ENCODE results near the gene MT1F. TPM values are rescaled to one million over a fixed set of nuclear protein-coding genes. Genes with fewer than 3 reads are reported as not detected.
A peak's percentile ranks its signal among the peaks of the same experiment; 100 is the strongest.

Gene MT1F
- 1 to 10 TPM; 7.0 to 7.1 TPM for total RNA-seq

- POLR2A ChIA-PET: interaction anchor here (0.6 to 1.2 kb wide), 3 partner anchors 14 to 32 kb away, joined by 3 to 5 read pairs (median 3); partner anchors contain the start of genes MT1E and MT1X
- peak; percentile 85 for ATAC-seq
- no peaks in the 10 kb centered on the region for H3K36me3 Mint-ChIP-seq (ENCODE audit: low read depth)
- peak within 1 kb of the TSS; percentile 79 for H3K4me3 Mint-ChIP-seq
- intact Hi-C loops (cut with DNase I, micrococcal nuclease): loop anchor here (1.0 to 2.0 kb wide), 7 partner anchors 14 to 80 kb away; partner anchors contain the start of genes MT1X (in 2 of the 2), MT2A (in 2 of the 2) and MT1E (in 1 of the 2)
- DNase-seq: peak; percentile 84
- CTCF ChIA-PET: interaction anchor here (0.9 kb wide), 1 partner anchor 81 kb away, joined by 3 read pairs; no protein-coding TSS in a partner anchor
- peak within 1 kb of the TSS; percentile 76 for H3K27ac Mint-ChIP-seq
- H3K4me1 Mint-ChIP-seq: peaks cover 16% of the 10 kb centered on the region
- H3K9me3 Mint-ChIP-seq (ENCODE audit: low read depth): no peaks in the 10 kb centered on the region
- H3K27me3 Mint-ChIP-seq: peaks cover 2% of the 10 kb centered on the region
These were observed at the start of gene MT1F for GRCh38 chr16:56657555-56658326. Gene MT1F, plus strand, starts transcription at chr16:56657959. Its CDS starts 100 bp downstream, at chr16:56658059.

GRCh38 chr16:56608043-56608875 is 49.5 kb upstream of the MT1F start, which contains the start of gene MT2A:
Gene MT2A, plus strand, starts transcription at chr16:56608584. Its CDS starts 72 bp downstream, at chr16:56608656.
- H3K36me3 Mint-ChIP-seq (ENCODE audit: low read depth): peaks cover 7% of the 10 kb centered on the region
- peaks cover 56% of the 10 kb centered on the region for H3K4me1 Mint-ChIP-seq
- ChIA-PET POLR2A (interaction anchor here (0.6 to 3.7 kb wide), 9 partner anchors 9 to 75 kb away, joined by 3 to 31 read pairs (median 4); partner anchors contain the start of genes MT1E, MT1H and MT1X), CTCF (interaction anchor here (1.0 to 1.7 kb wide), 4 partner anchors 10 to 94 kb away, joined by 3 to 9 read pairs (median 4); partner anchors contain the start of gene MT1E)
- DNase-seq (peak; percentile 97), ATAC-seq (peak; percentile 66)
- H3K27me3 Mint-ChIP-seq: no peaks in the 10 kb centered on the region
- H3K9me3 Mint-ChIP-seq (ENCODE audit: low read depth): no peaks in the 10 kb centered on the region
- H3K27ac Mint-ChIP-seq: peak within 1 kb of the TSS; percentile 98
- H3K4me3 Mint-ChIP-seq: peak within 1 kb of the TSS; percentile 97
- intact Hi-C loops (cut with DNase I, micrococcal nuclease): loop anchor here (1.0 to 10.0 kb wide), 11 partner anchors 17 to 927 kb away; partner anchors contain the start of genes MT1F (in 2 of the 2), MT1X (in 2 of the 2), CCDC102A (in 1 of the 2) and HERPUD1 (in 1 of the 2)

- Mint-ChIP-seq H3K9me3 (ENCODE audit: low read depth) (no peaks in the 10 kb centered on the region), H3K27me3 (no peaks in the 10 kb centered on the region), H3K36me3 (ENCODE audit: low read depth) (peaks cover 7% of the 10 kb centered on the region), H3K4me1 (peaks cover 63% of the 10 kb centered on the region), H3K27ac (peak overlapping the region; percentile 98), H3K4me3 (peak overlapping the region; percentile 97)
- peak; percentile 45 for DNase-seq
- POLR2A ChIA-PET: interaction anchor here (0.9 to 3.7 kb wide), 7 partner anchors 9 to 74 kb away, joined by 3 to 31 read pairs (median 5); partner anchors contain the start of genes MT1E and MT1X
- CTCF ChIA-PET: interaction anchor here (0.6 to 1.7 kb wide), 5 partner anchors 9 to 93 kb away, joined by 3 to 9 read pairs (median 4); partner anchors contain the start of gene MT1E
- intact Hi-C loops (cut with DNase I, micrococcal nuclease): loop anchor here (1.0 to 10.0 kb wide), 11 partner anchors 16 to 926 kb away; partner anchors contain the start of genes MT1E (in 2 of the 2), MT1F (in 2 of the 2), MT1X (in 2 of the 2) and CCDC102A (in 1 of the 2)
- ATAC-seq: no peak
These were observed 48.8 kb upstream of the MT1F start for GRCh38 chr16:56608876-56609462.

GRCh38 chr16:56609463-56609921 is 48.3 kb upstream of the MT1F start:
- H3K4me1 Mint-ChIP-seq: peaks cover 68% of the 10 kb centered on the region
- peak; percentile 25 for ATAC-seq

GRCh38 chr16:56610017-56610608 is 47.6 kb upstream of the MT1F start:
- peak; percentile 93 for DNase-seq
- peak overlapping the region; percentile 97 for H3K4me3 Mint-ChIP-seq
- intact Hi-C loops (cut with DNase I, micrococcal nuclease): loop anchor here (1.0 to 10.0 kb wide), 6 partner anchors 327 to 992 kb away; partner anchors contain the start of genes NLRC5 (in 1 of the 2), PSME3IP1 (in 1 of the 2) and RSPRY1 (in 1 of the 2)
- CTCF ChIA-PET: interaction anchor here (0.7 to 1.9 kb wide), 4 partner anchors 8 to 92 kb away, joined by 3 to 5 read pairs (median 4); no protein-coding TSS in a partner anchor
- H3K4me1 Mint-ChIP-seq: peaks cover 74% of the 10 kb centered on the region
- H3K27me3 Mint-ChIP-seq: no peaks in the 10 kb centered on the region
- peaks cover 7% of the 10 kb centered on the region for H3K36me3 Mint-ChIP-seq (ENCODE audit: low read depth)
- POLR2A ChIA-PET: interaction anchor here (0.6 to 3.7 kb wide), 4 partner anchors 16 to 601 kb away, joined by 4 to 31 read pairs (median 6); partner anchors contain the start of genes MT1E and MT1X
- H3K9me3 Mint-ChIP-seq (ENCODE audit: low read depth): no peaks in the 10 kb centered on the region
- peak overlapping the region; percentile 98 for H3K27ac Mint-ChIP-seq
- peak; percentile 60 for ATAC-seq

More at GRCh38 chr16:56609463-56609921, 48.3 kb upstream of the MT1F start:
- H3K9me3 Mint-ChIP-seq (ENCODE audit: low read depth): no peaks in the 10 kb centered on the region
- H3K27me3 Mint-ChIP-seq: no peaks in the 10 kb centered on the region
- H3K27ac Mint-ChIP-seq: peak overlapping the region; percentile 98
- peak overlapping the region; percentile 97 for H3K4me3 Mint-ChIP-seq
- ChIA-PET CTCF (interaction anchor here (0.6 to 1.0 kb wide), 2 partner anchors 9 to 15 kb away, joined by 3 to 4 read pairs; no protein-coding TSS in a partner anchor), POLR2A (interaction anchor here (1.6 to 3.7 kb wide), 2 partner anchors 17 to 73 kb away, joined by 7 to 31 read pairs; partner anchors contain the start of genes MT1E and MT1X)
- H3K36me3 Mint-ChIP-seq (ENCODE audit: low read depth): peaks cover 7% of the 10 kb centered on the region
- peak; percentile 91 for DNase-seq
- intact Hi-C loops (cut with DNase I, micrococcal nuclease): loop anchor here (1.0 to 10.0 kb wide), 6 partner anchors 16 to 925 kb away; partner anchors contain the start of genes CCDC102A (in 1 of the 2), HERPUD1 (in 1 of the 2), MT1E (in 1 of the 2) and NUDT21 (in 1 of the 2)

- ChIA-PET CTCF (interaction anchor here (0.7 to 1.9 kb wide), 4 partner anchors 10 to 91 kb away, joined by 3 to 5 read pairs (median 3); no protein-coding TSS in a partner anchor), POLR2A (interaction anchor here (0.6 to 3.7 kb wide), 4 partner anchors 16 to 600 kb away, joined by 4 to 31 read pairs (median 6); partner anchors contain the start of genes MT1E and MT1X)
- ATAC-seq: peak; percentile 23
- no peak for DNase-seq
- H3K36me3 Mint-ChIP-seq (ENCODE audit: low read depth): peaks cover 7% of the 10 kb centered on the region
- intact Hi-C loops (cut with DNase I, micrococcal nuclease): loop anchor here (1.0 to 10.0 kb wide), 6 partner anchors 327 to 992 kb away; partner anchors contain the start of genes NLRC5 (in 1 of the 2), PSME3IP1 (in 1 of the 2) and RSPRY1 (in 1 of the 2)
- H3K27me3 Mint-ChIP-seq: no peaks in the 10 kb centered on the region
- H3K27ac Mint-ChIP-seq: peak overlapping the region; percentile 98
- H3K4me1 Mint-ChIP-seq: peaks cover 80% of the 10 kb centered on the region
- H3K9me3 Mint-ChIP-seq (ENCODE audit: low read depth): no peaks in the 10 kb centered on the region
- peak overlapping the region; percentile 97 for H3K4me3 Mint-ChIP-seq
These were observed 47.1 kb upstream of the MT1F start for GRCh38 chr16:56610609-56611111.

- Mint-ChIP-seq H3K4me3 (no peak overlapping the region), H3K4me1 (peaks cover 75% of the 10 kb centered on the region), H3K9me3 (ENCODE audit: low read depth) (no peaks in the 10 kb centered on the region), H3K27me3 (no peaks in the 10 kb centered on the region), H3K36me3 (ENCODE audit: low read depth) (peaks cover 7% of the 10 kb centered on the region), H3K27ac (peak overlapping the region; percentile 98)
- ATAC-seq (no peak), DNase-seq (peak; percentile 45)
- CTCF ChIA-PET: interaction anchor here (0.9 to 1.9 kb wide), 3 partner anchors 11 to 91 kb away, joined by 3 to 5 read pairs (median 5); no protein-coding TSS in a partner anchor
- POLR2A ChIA-PET: interaction anchor here (1.4 kb wide), 1 partner anchor 65 kb away, joined by 3 read pairs; no protein-coding TSS in a partner anchor
- intact Hi-C loops (cut with DNase I, micrococcal nuclease): loop anchor here (5.0 to 10.0 kb wide), 5 partner anchors 326 to 991 kb away; partner anchors contain the start of genes NLRC5 (in 1 of the 2), PSME3IP1 (in 1 of the 2) and RSPRY1 (in 1 of the 2)
These were observed 46.4 kb upstream of the MT1F start for GRCh38 chr16:56611281-56611833.

GRCh38 chr16:56613706-56614105 is 44.1 kb upstream of the MT1F start:
- Mint-ChIP-seq H3K27ac (peak overlapping the region; percentile 80), H3K9me3 (ENCODE audit: low read depth) (no peaks in the 10 kb centered on the region), H3K27me3 (peaks cover 10% of the 10 kb centered on the region), H3K4me1 (peaks cover 72% of the 10 kb centered on the region), H3K4me3 (peak overlapping the region; percentile 35), H3K36me3 (ENCODE audit: low read depth) (peaks cover 7% of the 10 kb centered on the region)
- intact Hi-C loops (cut with DNase I, micrococcal nuclease): loop anchor here (5.0 to 10.0 kb wide), 5 partner anchors 324 to 989 kb away; partner anchors contain the start of genes NLRC5 (in 1 of the 2), PSME3IP1 (in 1 of the 2) and RSPRY1 (in 1 of the 2)
- POLR2A ChIA-PET: no interaction called here
- CTCF ChIA-PET: interaction anchor here (1.3 kb wide), 1 partner anchor 10 kb away, joined by 3 read pairs; no protein-coding TSS in a partner anchor
- DNase-seq: no peak
- ATAC-seq: no peak

Data from activated CD4-positive, alpha-beta T cell treated with anti-CD3 and anti-CD28 coated beads for 36 hours (primary cell).